Activated T-helper 1 cell treated with anti-CD3 and anti-CD28 coated beads, Interleukin-12 subunit alpha, Interleukin-12 subunit beta, Interleukin-2, Interleukin-4 antibody, amounts not matched to agents 30 ng/mL and 10 ng/mL and 1 ng/mL, durations not matched to agents 14 hours and 24 hours and 36 hours (primary cell): Measurements from ENCODE around the gene IL15RA. TPM values are rescaled to one million over a fixed set of nuclear protein-coding genes. Genes with fewer than 3 reads are reported as not detected.
"Not testable (repeated sequence)": the region's sequence is repeated elsewhere in the genome, so short reads cannot be mapped to it uniquely, and the experiment has no call there.

Source experiments
- DNase-seq: peaks from one replicate; pipeline ENCODE4 v3.0.0; 2021; ENCODE audit warnings: low spot score
- H3K27ac Mint-ChIP-seq: one replicate; pipeline ENCODE4 v1.8.0; 2021; ENCODE audit warnings: mild to moderate bottlenecking, mixed read lengths
- H3K27me3 Mint-ChIP-seq: one replicate; pipeline ENCODE4 v1.8.0; 2022; ENCODE audit warnings: mild to moderate bottlenecking, moderate library complexity, mixed read lengths; ENCODE audit not compliant: insufficient read depth
- H3K36me3 Mint-ChIP-seq: one replicate; pipeline ENCODE4 v1.8.0; 2021; ENCODE audit warnings: low read depth, mixed read lengths
- H3K4me1 Mint-ChIP-seq: one replicate; pipeline ENCODE4 v1.8.0; 2021; ENCODE audit warnings: low read depth, mixed read lengths
- H3K4me3 Mint-ChIP-seq: one replicate; pipeline ENCODE4 v1.8.0; 2021; ENCODE audit warnings: mild to moderate bottlenecking, moderate library complexity, mixed read lengths
- H3K9me3 Mint-ChIP-seq: one replicate; pipeline ENCODE4 v1.8.0; 2021; ENCODE audit warnings: mixed read lengths
- intact Hi-C: fragments of 100-400 bp; cut with micrococcal nuclease; formaldehyde crosslinking; loops from one replicate; pipeline ENCODE4 v1.15.1; 2024
- total RNA-seq: library from RNA; stranded (reverse); gene quantifications from 2 replicates; pipeline ENCODE4 v1.2.3, GENCODE V29; 2022

Gene IL15RA
- total RNA-seq, 1 donor from 2014 or later, result 23.4 TPM

GRCh38 chr10:6013413-6014192, 36.3 kb upstream of the IL15RA start:
- H3K4me3 Mint-ChIP-seq, result no peak overlapping the region
- no peaks in the 10 kb centered on the region for H3K27me3 Mint-ChIP-seq
- H3K27ac Mint-ChIP-seq, result peak overlapping the region; percentile 78
- H3K36me3 Mint-ChIP-seq, result peaks cover 68% of the 10 kb centered on the region
- intact Hi-C loops, result loop anchor here (1.0 to 5.0 kb wide), 4 partner anchors 37 to 201 kb away; partner anchors contain the start of gene GDI2
- peaks cover 4% of the 10 kb centered on the region for H3K9me3 Mint-ChIP-seq
- peaks cover 72% of the 10 kb centered on the region for H3K4me1 Mint-ChIP-seq
- DNase-seq, result no peak

- Mint-ChIP-seq H3K27me3 (no peaks in the 10 kb centered on the region), H3K4me1 (peaks cover 61% of the 10 kb centered on the region), H3K9me3 (peaks cover 14% of the 10 kb centered on the region), H3K4me3 (no peak overlapping the region), H3K27ac (peak overlapping the region; percentile 14), H3K36me3 (peaks cover 64% of the 10 kb centered on the region)
- DNase-seq, result no peak
- intact Hi-C loops, result loop anchor here (5.0 kb wide), 1 partner anchor 200 kb away; the partner anchor contains the start of gene GDI2
Observed at GRCh38 chr10:6012121-6012905, 35.0 kb upstream of the IL15RA start.

DNA sequence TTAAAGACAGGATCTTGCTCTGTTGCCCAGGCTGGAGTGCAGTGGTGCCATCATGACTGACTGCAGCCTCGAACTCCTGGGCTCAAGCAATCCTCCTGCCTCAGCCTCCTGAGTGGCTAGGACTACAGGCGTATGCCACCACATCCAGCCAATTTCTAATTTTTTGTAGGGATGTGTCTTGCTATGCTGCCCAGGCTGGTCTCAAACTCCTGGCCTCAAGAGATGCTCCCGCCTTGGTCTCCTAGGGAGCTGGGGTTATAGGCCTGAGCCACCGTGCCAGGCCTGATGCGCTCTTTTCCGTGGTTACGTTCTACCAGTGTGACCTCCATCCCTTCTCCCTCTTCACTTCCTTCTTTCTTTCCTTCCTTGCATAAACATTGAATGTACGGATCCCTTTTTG, 34.2 kb upstream of the IL15RA start:
- no peaks in the 10 kb centered on the region for H3K27me3 Mint-ChIP-seq
- no peak overlapping the region for H3K4me3 Mint-ChIP-seq
- DNase-seq, result no peak
- H3K27ac Mint-ChIP-seq, result peak overlapping the region; percentile 66
- H3K9me3 Mint-ChIP-seq, result peaks cover 19% of the 10 kb centered on the region
- intact Hi-C loops, result loop anchor here (5.0 kb wide), 1 partner anchor 199 kb away; the partner anchor contains the start of gene GDI2
- peaks cover 54% of the 10 kb centered on the region for H3K4me1 Mint-ChIP-seq
- peaks cover 58% of the 10 kb centered on the region for H3K36me3 Mint-ChIP-seq

DNA sequence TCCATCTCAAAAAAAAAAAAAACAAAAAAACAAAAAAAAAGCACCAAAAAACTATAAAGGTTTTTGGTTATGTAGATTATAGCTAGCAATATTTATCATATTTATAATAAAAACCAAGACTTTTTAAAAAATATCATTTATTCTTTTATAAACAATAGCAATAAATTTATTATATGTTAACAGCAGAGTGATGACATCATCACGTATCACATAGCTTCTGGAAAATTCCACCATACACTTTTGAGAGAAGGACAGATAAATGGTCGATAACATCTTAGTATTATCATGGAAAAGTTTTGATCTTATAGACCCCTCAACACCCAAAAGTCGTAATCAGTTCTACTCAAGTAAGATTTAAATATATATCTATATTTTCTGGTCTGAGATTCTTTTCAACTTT, 33.2 kb upstream of the IL15RA start:
- intact Hi-C loops, result loop anchor here (5.0 kb wide), 1 partner anchor 198 kb away; the partner anchor contains the start of gene GDI2
- Mint-ChIP-seq H3K36me3 (peaks cover 50% of the 10 kb centered on the region), H3K4me3 (no peak overlapping the region), H3K9me3 (peaks cover 19% of the 10 kb centered on the region), H3K27me3 (no peaks in the 10 kb centered on the region), H3K4me1 (peaks cover 46% of the 10 kb centered on the region), H3K27ac (no peak overlapping the region)
- DNase-seq, result no peak

GRCh38 chr10:6009961-6010360, 32.6 kb upstream of the IL15RA start:
- Mint-ChIP-seq H3K9me3 (peaks cover 19% of the 10 kb centered on the region), H3K27ac (peak overlapping the region; percentile 38), H3K4me1 (peaks cover 44% of the 10 kb centered on the region), H3K27me3 (no peaks in the 10 kb centered on the region), H3K36me3 (peaks cover 48% of the 10 kb centered on the region), H3K4me3 (no peak overlapping the region)
- DNase-seq, result no peak
- intact Hi-C loops, result loop anchor here (1.0 to 5.0 kb wide), 2 partner anchors 34 to 198 kb away; partner anchors contain the start of gene GDI2

DNA sequence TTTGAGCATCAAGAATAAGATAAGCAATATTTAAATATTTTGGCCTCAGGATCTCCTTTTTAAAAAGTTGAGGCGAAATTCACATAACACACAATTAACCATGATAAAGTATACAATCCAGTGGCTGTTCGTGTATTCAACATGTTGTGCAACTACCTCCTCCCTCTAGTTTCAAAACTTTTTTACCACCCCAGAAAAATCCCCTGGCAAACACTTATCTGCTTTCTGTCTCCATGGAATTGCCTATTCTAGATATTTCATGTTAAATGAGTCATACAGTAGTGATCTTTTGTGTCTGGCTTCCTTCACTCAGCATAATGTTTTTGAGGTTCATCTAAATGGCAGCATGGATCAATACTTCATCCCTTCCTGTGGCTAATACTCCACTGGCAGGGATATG, 31.8 kb upstream of the IL15RA start:
- Mint-ChIP-seq H3K9me3 (peaks cover 19% of the 10 kb centered on the region), H3K27me3 (peaks cover 2% of the 10 kb centered on the region), H3K27ac (peak overlapping the region; percentile 38), H3K4me3 (no peak overlapping the region), H3K4me1 (peaks cover 43% of the 10 kb centered on the region), H3K36me3 (peaks cover 39% of the 10 kb centered on the region)
- DNase-seq, result no peak
- intact Hi-C loops, result loop anchor here (1.0 kb wide), 1 partner anchor 33 kb away; no protein-coding TSS in a partner anchor

DNA sequence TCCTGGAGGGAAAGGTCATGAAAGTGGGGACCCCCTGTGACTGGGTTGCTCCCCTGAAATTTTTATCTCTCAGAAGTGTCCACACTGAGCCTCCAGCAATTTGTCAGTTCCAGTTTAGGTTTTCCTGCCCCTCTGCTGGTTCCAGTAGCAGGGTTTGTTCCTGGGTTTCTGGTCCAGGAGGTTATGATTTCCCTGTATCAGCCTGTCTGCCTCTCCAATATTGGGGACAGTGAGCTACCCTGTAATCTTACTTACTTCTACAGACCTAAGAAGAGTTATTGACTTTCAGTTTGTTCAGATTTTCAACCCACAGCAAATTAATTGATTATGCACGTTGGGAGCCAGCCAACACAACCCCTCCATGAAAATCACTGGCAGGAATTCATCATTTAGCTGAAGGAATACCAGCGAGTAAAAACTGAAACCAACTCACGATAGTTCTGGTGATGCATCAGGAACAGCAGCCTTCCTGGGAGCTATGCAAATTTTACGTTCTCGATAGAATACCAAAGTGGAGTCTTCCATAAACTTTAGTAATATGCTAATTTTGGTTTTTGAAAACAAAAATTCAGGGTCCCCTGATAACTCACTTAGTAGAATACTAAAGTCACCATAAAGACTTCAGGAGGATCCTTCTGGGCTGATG, 31.3 kb upstream of the IL15RA start:
- Mint-ChIP-seq H3K27me3 (peaks cover 2% of the 10 kb centered on the region), H3K27ac (no peak overlapping the region), H3K9me3 (peaks cover 19% of the 10 kb centered on the region), H3K4me1 (peaks cover 40% of the 10 kb centered on the region), H3K4me3 (no peak overlapping the region), H3K36me3 (peaks cover 35% of the 10 kb centered on the region)
- no peak for DNase-seq
- intact Hi-C loops, result loop anchor here (1.0 kb wide), 1 partner anchor 32 kb away; no protein-coding TSS in a partner anchor

DNA sequence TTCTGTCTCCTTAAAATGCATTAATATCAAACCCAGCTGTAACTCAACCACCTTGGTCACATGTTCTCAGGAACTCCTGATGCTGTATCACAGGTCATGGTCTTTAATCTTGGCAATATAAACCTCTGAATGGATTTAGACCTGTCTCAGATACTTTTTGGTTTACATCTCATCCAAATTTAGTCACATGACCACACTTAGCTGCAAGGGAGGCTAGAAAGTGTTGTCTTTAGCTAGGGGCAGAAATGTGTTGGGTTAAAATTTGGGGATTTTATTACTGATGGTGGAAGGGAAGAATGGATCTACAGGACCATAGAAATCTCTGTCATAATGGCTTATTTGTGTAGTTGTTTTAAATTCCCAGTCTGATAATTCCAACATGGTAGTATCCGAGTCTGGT, 29.6 kb upstream of the IL15RA start:
- DNase-seq, result no peak
- Mint-ChIP-seq H3K36me3 (peaks cover 29% of the 10 kb centered on the region), H3K27me3 (peaks cover 2% of the 10 kb centered on the region), H3K4me1 (peaks cover 50% of the 10 kb centered on the region), H3K4me3 (no peak overlapping the region), H3K27ac (no peak overlapping the region), H3K9me3 (peaks cover 19% of the 10 kb centered on the region)
- intact Hi-C loops, result no loop called here

- Mint-ChIP-seq H3K36me3 (peaks cover 25% of the 10 kb centered on the region), H3K27ac (no peak overlapping the region)
- no peak for DNase-seq
Observed at GRCh38 chr10:6006546-6006945, 29.2 kb upstream of the IL15RA start.

DNA sequence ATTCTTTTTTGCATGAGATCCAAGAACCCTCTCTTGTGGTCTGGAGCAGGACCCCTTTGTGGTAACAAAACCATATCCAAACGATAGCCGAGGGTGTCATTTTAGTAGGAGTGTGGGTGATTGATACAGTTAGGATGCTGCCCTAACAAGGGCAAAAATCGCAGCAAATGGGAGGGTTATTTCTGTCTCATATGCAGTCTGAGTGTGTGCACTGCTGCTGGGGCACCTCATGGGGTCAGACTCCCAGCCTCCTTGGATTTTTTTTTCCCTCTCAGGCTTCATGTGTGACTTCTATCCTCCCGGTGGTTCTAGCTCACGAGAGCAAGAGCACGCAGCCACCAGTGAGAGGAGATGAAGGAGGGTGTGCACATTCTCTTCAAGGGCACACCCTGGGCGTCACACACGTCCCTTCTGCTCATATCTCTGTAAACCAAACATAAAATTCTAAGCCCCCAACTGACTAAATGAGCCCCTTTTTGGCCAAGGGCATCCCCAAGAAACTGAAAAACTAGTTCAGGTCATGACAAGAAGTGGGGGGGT, 28.6 kb upstream of the IL15RA start:
- Mint-ChIP-seq H3K27me3 (peaks cover 2% of the 10 kb centered on the region), H3K36me3 (peaks cover 18% of the 10 kb centered on the region), H3K4me1 (peaks cover 49% of the 10 kb centered on the region), H3K4me3 (no peak overlapping the region), H3K27ac (no peak overlapping the region), H3K9me3 (peaks cover 19% of the 10 kb centered on the region)
- no peak for DNase-seq
- intact Hi-C loops, result no loop called here

More at GRCh38 chr10:6006546-6006945, 29.2 kb upstream of the IL15RA start:
- H3K4me1 Mint-ChIP-seq, result peaks cover 50% of the 10 kb centered on the region
- peaks cover 19% of the 10 kb centered on the region for H3K9me3 Mint-ChIP-seq
- peaks cover 2% of the 10 kb centered on the region for H3K27me3 Mint-ChIP-seq
- H3K4me3 Mint-ChIP-seq, result no peak overlapping the region
- intact Hi-C loops, result no loop called here

DNA sequence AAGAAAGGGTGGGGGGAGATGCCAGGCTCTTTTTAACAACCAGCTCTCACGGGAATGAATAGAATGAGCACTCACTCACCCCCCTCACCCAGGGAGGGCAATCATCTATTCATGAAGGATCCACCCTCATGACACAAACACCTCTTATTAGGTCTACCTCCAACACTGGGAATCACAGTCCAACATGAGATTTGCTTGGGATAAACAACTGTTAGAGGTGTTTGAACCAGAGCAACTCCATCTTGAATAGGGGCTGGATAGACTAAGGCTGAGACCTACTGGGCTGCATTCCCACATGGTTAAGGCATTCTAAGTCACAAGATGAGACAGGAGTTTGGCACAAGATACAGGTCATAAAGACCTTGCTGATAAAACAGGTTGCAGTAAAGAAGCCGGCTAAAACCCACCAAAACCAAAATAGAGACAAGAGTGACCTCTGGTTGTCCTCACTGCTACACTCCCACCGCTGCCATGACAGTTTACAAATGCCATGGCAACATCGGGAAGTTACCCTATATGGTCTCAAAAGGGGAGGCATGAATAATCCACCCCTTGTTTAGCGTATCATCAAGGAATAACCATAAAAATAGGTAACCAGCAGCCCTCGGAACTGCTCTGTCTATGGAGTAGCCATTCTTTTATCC, 27.9 kb upstream of the IL15RA start:
- Mint-ChIP-seq H3K4me1 (peaks cover 50% of the 10 kb centered on the region), H3K9me3 (peaks cover 19% of the 10 kb centered on the region), H3K36me3 (peaks cover 17% of the 10 kb centered on the region)
- intact Hi-C loops, H3K27ac Mint-ChIP-seq, H3K27me3 Mint-ChIP-seq, DNase-seq, H3K4me3 Mint-ChIP-seq: not testable (repeated sequence)
